GM18520 (cell line): ENCODE measurements around the gene SREK1IP1.
A peak's percentile ranks its signal among the peaks of the same experiment; 100 is the strongest.

Source experiments
- ATAC-seq: cut with Tn5 transposase; IDR thresholded peaks from one replicate; pipeline ENCODE4 v1.9.1; 2021; ENCODE audit not compliant: unreplicated experiment

Gene SREK1IP1

GRCh38 chr5:64768358-64769312 is at the start of gene SREK1IP1, which contains the start of gene CWC27:
TSS of gene SREK1IP1 (minus strand) at chr5:64768691. CDS start at chr5:64768517, 174 bp downstream.
TSS of gene CWC27 (plus strand) at chr5:64768930. CDS start at chr5:64769147, 217 bp downstream.
- peak; percentile 97 for ATAC-seq

DNA sequence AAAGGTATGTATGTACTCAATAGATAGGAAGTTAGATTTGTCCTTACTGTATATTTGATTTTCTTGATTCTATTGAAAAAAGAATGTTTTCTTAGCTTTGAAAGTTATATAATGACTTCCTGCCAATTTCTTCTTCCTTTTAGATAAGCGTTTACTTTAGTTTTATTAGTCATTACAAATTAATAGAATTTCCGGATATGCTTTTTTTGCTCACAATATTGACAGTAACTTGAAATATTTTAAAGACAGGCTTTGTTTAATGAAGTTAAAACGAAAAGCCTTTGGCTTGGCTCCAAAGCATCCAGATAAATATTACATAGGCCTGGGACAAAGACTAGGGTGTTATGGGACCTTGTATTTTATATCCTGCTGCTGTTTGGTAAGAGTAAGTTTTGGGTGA is 49.8 kb upstream of the SREK1IP1 start:
- ATAC-seq: no peak

DNA sequence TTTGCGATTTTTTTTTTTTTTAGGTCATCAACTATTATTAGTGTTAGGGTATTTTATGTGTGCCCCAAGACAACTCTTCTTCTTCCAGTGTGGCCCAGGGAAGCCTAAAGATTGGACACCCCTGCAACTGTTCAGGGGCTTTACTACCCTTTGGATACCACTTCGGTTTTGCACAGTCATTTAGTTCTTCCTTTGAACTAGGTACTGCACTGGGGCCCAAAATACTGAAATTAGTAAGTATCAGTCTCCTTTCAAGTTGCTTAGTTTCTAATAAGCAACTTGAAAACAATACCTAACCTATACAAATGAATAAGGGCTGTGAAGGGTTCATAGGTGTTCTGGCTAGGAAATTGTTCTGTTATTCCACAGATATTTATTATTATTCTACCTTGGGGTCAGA is 45.6 kb upstream of the SREK1IP1 start:
- peak; percentile 92 for ATAC-seq

DNA sequence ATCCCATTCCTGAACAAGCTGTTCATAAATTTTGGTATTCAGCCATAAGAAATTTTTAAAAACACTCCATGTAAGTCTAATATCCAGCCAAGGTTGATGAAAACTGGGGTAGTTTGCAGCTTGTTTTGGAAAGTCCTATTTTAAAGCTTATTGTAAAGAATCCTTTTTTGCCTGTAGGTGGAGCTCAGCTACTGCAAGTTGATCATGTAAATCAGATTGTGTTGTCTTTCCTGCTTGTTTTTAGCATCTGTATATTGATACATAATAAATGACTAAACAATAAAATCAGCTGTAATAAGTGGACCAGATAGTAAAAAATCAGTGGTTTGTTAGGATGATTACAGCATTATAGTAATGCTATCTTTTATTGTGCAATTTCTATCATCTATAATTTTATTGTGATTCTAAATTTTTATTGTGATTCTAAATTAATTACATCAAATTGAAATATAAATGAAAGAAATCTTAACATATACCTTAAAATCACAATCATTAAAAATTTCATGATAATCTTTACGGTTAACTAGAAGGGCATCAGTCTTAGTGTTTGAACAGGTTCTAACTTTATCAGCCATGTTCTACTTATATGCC is 42.7 kb upstream of the SREK1IP1 start:
- ATAC-seq: peak; percentile 30

GRCh38 chr5:64807520-64807919 is 39.0 kb upstream of the SREK1IP1 start:
- no peak for ATAC-seq

GRCh38 chr5:64806537-64806936 is 38.0 kb upstream of the SREK1IP1 start:
- no peak for ATAC-seq

DNA sequence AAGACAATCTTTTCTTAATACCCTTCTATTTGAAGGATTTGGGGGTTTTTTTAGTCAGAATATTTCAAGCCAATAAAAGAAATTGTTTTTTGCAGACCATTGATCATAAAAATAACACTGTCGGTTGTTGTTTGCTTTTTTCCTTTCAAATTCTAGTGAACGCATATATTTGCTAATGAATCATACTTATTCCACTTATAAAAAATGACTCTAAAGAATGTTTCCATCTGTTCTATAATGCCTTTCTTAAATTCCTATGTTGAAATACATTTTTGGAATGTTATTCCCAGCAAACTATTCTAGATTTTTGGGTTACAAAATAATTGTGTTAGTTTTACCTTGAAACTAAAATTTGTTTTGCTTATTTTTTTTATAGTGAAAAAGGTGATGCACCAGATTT is 32.4 kb upstream of the SREK1IP1 start:
- no peak for ATAC-seq

GRCh38 chr5:64796301-64796700 is 27.8 kb upstream of the SREK1IP1 start:
- ATAC-seq: no peak

- no peak for ATAC-seq
These were observed 25.7 kb upstream of the SREK1IP1 start for GRCh38 chr5:64794053-64794770.

DNA sequence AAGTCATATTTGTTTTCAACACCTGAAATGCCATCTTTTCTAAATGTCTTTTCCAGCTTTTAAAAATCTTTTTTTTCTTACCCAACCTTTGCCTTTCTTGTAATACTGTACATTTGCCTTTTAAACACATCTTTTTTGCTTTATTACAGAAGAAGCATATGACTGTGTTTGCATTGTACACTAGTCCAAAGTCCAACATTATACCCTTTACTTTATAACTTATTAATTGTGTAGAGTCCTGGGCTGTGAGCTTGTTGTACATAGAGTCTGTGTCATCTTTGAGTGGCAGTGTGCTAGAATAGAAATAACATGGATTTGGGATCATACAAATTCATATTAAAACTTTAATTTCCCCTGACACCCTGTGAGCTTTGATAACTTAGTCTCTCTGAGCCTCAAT is 24.0 kb upstream of the SREK1IP1 start:
- no peak for ATAC-seq

GRCh38 chr5:64790210-64790609 is 21.7 kb upstream of the SREK1IP1 start:
- no peak for ATAC-seq

GRCh38 chr5:64789457-64789856 is 21.0 kb upstream of the SREK1IP1 start:
- ATAC-seq: no peak

DNA sequence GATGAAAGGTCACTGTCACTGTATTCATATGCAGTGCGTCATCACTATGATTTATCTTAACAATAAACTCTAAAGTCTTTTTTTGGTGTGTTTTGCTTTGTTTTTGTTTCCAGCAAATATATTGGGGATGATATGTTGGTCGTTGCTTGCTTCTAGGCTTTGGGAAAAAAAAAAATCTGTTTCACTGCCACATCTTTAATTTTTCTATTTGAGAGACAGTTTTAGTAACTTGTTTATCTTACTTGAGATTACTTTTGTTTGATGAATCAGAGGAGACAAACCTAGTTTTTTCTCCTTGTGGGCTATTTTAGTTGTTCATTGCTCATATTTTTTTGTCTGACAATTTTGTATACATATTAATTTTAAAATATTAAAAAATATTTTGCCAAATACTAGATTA is 19.7 kb upstream of the SREK1IP1 start:
- ATAC-seq: no peak

- ATAC-seq: no peak
These were observed 17.9 kb upstream of the SREK1IP1 start for GRCh38 chr5:64786372-64786771.

DNA sequence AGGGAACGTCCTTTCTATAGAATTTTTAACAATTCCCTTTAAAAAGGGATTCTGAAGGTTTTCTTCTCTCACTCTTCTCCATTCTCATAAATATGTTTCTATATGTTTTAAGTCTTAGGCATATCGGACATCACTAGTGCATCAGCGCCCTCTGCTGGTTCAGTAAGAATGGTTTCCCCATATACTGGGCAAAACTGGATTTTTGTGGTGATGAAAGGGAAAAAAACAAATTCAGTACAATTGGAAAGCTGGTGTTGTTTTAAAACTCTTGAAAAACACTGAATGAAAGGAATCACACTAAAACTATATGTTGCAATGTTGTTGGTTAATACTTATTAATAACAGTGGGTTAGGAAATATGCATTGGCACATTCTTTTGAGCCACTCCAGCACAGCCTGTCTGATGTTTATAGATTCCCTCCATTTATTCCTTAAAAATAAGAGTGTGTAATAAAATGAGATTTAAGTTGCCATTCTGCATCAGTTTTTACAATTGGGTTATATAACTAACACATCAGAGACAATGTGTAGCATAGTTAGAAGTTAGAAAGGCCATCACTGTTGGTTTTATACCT is 16.0 kb upstream of the SREK1IP1 start:
- peak; percentile 68 for ATAC-seq

DNA sequence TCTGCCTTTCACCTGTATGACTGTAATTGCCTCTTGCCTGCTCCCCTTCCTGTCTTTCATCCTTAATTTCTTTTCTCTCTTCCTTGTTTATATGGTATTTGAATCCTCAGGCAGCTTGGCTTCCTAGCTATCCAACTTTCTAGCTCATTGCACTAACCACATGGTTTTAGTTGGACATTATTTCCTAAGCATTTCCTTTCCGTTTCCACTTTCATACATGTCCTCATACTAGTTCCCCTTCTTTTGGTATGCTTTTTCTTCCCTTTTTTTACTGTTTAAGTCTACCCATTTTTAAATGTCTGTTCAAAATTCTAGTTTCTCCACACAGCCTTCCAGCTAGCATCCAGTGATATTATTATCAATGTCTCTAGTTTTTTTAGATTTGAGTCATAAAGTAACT is 6.8 kb upstream of the SREK1IP1 start:
- no peak for ATAC-seq

DNA sequence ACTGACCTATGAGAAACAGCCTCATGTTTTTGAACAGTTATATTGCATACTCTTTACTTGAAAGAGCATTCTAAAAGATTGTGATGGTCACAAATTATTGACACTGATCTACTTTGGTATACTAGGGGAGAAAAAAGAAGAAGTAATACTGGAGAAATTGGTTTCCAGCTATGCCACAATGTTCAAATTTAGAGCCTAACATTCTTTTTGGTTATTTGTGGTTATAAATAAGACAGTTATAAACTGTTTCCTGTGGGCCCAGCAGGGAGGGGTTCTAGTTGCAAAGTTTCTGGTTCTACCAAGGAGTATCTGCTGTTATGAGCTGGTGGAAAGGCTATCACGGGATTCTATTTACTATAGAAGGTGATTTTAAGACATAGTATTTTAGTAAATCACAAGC is 5.0 kb upstream of the SREK1IP1 start:
- no peak for ATAC-seq

DNA sequence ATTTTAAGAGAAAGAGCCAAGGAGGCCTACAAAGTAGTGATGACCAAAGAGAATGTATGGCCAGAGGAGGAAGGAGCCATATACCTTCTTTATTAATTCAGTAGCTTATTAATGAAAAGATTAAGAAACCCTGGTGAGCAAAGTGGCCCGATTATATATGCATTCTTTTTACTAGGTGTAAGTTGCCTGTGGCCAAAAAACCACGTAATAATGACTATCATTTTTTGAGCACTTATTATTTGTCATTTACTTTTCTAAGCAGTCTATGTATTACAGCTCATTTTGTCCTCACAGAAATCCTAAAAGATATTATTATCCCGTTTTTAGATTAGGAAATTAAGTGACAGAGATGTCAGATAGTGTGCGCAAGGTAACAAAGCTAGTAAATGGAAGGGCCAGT is 3.2 kb upstream of the SREK1IP1 start:
- no peak for ATAC-seq

GRCh38 chr5:64769855-64770254 is 1.4 kb upstream of the SREK1IP1 start:
- ATAC-seq: no peak

GRCh38 chr5:64767959-64768357 is 533 bp downstream of the SREK1IP1 start:
- ATAC-seq: no peak

GRCh38 chr5:64766941-64767340 is 1.6 kb downstream of the SREK1IP1 start:
- no peak for ATAC-seq
